ENCODE measurements around the gene ONECUT2. TPM values are rescaled to one million over a fixed set of nuclear protein-coding genes. Genes with fewer than 3 reads are reported as not detected.

ONECUT2 gene
- total RNA-seq, 1 experiment from 2014 or later, result 0.48 TPM

DNA sequence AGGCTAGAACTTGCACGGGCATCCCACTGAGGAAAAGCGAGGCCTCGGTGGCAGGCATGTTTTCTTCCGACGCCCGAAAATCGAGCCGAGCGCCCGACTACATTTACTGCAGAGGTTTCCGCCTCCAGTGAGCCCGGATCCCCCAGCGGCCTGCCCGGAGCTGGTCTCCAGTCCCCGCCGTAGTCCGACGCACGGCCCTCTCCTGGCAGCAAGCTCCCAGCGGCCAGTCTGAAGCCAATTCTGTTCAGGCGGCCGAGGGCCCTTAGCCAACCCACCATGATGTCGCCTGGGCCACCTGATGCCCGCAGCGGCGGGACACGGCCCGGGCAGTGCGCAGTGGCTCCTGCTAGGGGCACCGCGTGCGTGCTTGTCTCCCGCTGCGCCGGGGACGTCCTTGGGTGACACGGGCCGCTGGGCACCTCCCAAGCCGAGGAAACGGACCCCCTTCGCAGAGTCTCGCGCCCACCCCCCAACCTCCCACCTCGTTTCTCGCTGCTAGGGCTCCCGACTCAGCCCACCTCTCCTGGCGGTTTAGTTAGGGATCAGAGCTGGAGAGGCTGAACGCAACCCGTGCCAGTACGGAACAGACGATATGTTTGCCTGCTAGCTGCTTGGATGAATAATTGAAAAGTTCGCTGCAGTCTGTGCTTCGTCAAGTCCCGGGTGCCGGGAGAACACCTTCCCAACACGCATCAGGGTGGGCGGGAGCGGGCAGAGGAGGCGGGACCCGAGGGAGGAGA, 5.3 kb downstream of the ONECUT2 start:
- H4K8ac ChIP-seq (replicated peaks; ENCODE audit: insufficient read length, low read depth, low read length), result no peak overlapping the region
- no peak overlapping the region for H2BK12ac ChIP-seq (ENCODE audit: insufficient read length, low read depth, low read length)
- Mint-ChIP-seq H3K9me3 (peaks cover 4 to 12% of the 10 kb centered on the region in 2 experiments; a peak in 3 of 5 replicates), H3K4me1 (peaks cover 51 to 53% of the 10 kb centered on the region in 2 experiments), H3K36me3 (ENCODE audit: insufficient read depth in 1 of 3, low read depth in 3 of 3) (no peaks in the 10 kb centered on the region), H3K27me3 (ENCODE audit: low read depth) (peaks cover 99% of the 10 kb centered on the region), H3K27ac (no peak overlapping the region), H3K4me3 (peak overlapping the region; percentile 44 to 82)
- no peak overlapping the region for H3K56ac ChIP-seq (ENCODE audit: insufficient read length, low read depth, low read length)
- H4K20me1 ChIP-seq (ENCODE audit: control insufficient read depth, insufficient read depth, insufficient read length), result no peaks in the 10 kb centered on the region
- no peak overlapping the region for H2BK120ac ChIP-seq (ENCODE audit: low read depth, low read length, poor library complexity, severe bottlenecking)
- TF ChIP-seq CTCF (conservative IDR thresholded peaks at IDR 0.05), result no peak
- H2AFZ ChIP-seq (ENCODE audit: low read length), result no peak overlapping the region
- H3K79me1 ChIP-seq (ENCODE audit: insufficient read depth, low read depth, low read length, poor library complexity, severe bottlenecking), result no peaks in the 10 kb centered on the region
- H3K79me2 ChIP-seq (ENCODE audit: insufficient read depth, low read length), result no peaks in the 10 kb centered on the region
- no peak overlapping the region for H3K9ac ChIP-seq (ENCODE audit: extremely low read depth, insufficient read length, low read length)
- H3K27ac ChIP-seq (ENCODE audit: insufficient read length, low read depth, low read length), result no peak overlapping the region
- H3K18ac ChIP-seq (ENCODE audit: insufficient read length, low read depth, low read length), result no peak overlapping the region
- no CpG with 5 or more reads among the region's 60 CpGs for WGBS (ENCODE audit: extremely low coverage, insufficient read length, low lambda C conversion rate)
- H2BK15ac ChIP-seq (ENCODE audit: low read depth, low read length), result no peak overlapping the region
- no peak overlapping the region for H2AK5ac ChIP-seq (ENCODE audit: insufficient read length, low read length)
- H3K23me2 ChIP-seq (ENCODE audit: insufficient read length, low read depth, low read length, poor library complexity, severe bottlenecking), result peaks cover 15% of the 10 kb centered on the region
- no peak overlapping the region for H4K5ac ChIP-seq (ENCODE audit: insufficient read length, low read depth, low read length)
- H3K4me2 ChIP-seq (ENCODE audit: insufficient read depth, insufficient read length, low read length), result peak overlapping the region; percentile 70
- peaks cover 82% of the 10 kb centered on the region for H3K27me3 ChIP-seq (ENCODE audit: insufficient read depth, low read length)
- DNase-seq, result peak; percentile 69
- no peak overlapping the region for H4K91ac ChIP-seq (ENCODE audit: insufficient read length, low read depth, low read length)
- H3K9me3 ChIP-seq (ENCODE audit: control insufficient read depth, low read depth, low read length), result no peaks in the 10 kb centered on the region
- no peak overlapping the region for H2BK20ac ChIP-seq (ENCODE audit: low read depth, low read length, poor library complexity, severe bottlenecking)
- H3T11ph ChIP-seq (ENCODE audit: low read length), result no peak overlapping the region
- H3K14ac ChIP-seq (ENCODE audit: insufficient read depth, low read length), result no peak overlapping the region
- H3K4ac ChIP-seq (ENCODE audit: low read depth, low read length), result no peak overlapping the region
- H3K4me1 ChIP-seq (ENCODE audit: insufficient read depth, low read length), result no peaks in the 10 kb centered on the region
- H3K23ac ChIP-seq (ENCODE audit: insufficient read length, low read depth, low read length), result no peak overlapping the region
- H2BK5ac ChIP-seq (ENCODE audit: insufficient read length, low read length), result no peak overlapping the region

Data from H9 (cell line).